ENCODE results near the gene C13orf46. TPM values are rescaled to one million over a fixed set of nuclear protein-coding genes. Genes with fewer than 3 reads are reported as not detected.

The C13orf46 gene
- total and polyA plus RNA-seq, 2 donors (not counting 1 experiment from before 2014, with no cell fraction given): 1.4 to 4.8 TPM

GRCh38 chr13:114001331-114002008 lies 27.6 kb upstream of the C13orf46 start:
- Histone ChIP-seq H3K4me3 (ENCODE audit: control extremely low read depth in 1 of 5, extremely low read depth in 1 of 5, insufficient read depth in 1 of 5, low read depth in 2 of 5, low read length in 4 of 5) (no peak overlapping the region), H3K4me2 (replicated peaks; ENCODE audit: low read depth, low read length, poor library complexity, severe bottlenecking) (no peak overlapping the region), H2AFZ (ENCODE audit: insufficient read depth, low read depth, low read length, poor library complexity, severe bottlenecking) (no peak overlapping the region), H3K36me3 (replicated peaks in 1 of 2; ENCODE audit: control extremely low read depth in 1 of 2, control insufficient read depth in 1 of 2, extremely low read depth in 1 of 2, insufficient read depth in 2 of 2, low read length in 1 of 2) (peaks cover 0 to 48% of the 10 kb centered on the region in 2 experiments), H3K27ac (ENCODE audit: low read length in 2 of 2) (no peak overlapping the region), H3K9me3 (ENCODE audit: control extremely low read depth in 1 of 3, control insufficient read depth in 2 of 3, insufficient read depth in 1 of 3, low read length in 2 of 3) (no peaks in the 10 kb centered on the region), H3K9ac (ENCODE audit: low read length) (no peak overlapping the region), H3K27me3 (replicated peaks in 1 of 4; ENCODE audit: control extremely low read depth in 1 of 4, control insufficient read depth in 3 of 4, insufficient read depth in 4 of 4, low read length in 3 of 4) (no peaks in the 10 kb centered on the region), H3K4me1 (ENCODE audit: control insufficient read depth in 2 of 2, insufficient read depth in 2 of 2, low read length in 2 of 2) (no peaks in the 10 kb centered on the region), H3K79me2 (ENCODE audit: control insufficient read depth, insufficient read depth, low read length) (no peaks in the 10 kb centered on the region), H4K20me1 (ENCODE audit: control insufficient read depth, insufficient read depth, low read length, poor library complexity, severe bottlenecking) (peaks cover 17% of the 10 kb centered on the region)
- no peak for DNase-seq
- H3K27ac Mint-ChIP-seq: no peak overlapping the region
- intact Hi-C loops (cut with micrococcal nuclease): no loop called here
- no peaks in the 10 kb centered on the region for H3K27me3 Mint-ChIP-seq
- ChIA-PET CTCF (interaction anchor here (1.5 kb wide), 1 partner anchor 225 kb away, joined by 3 read pairs; no protein-coding TSS in a partner anchor), POLR2A (no interaction called here)
- TF ChIP-seq CTCF (IDR thresholded peaks at IDR 0.05) (no peak), EZH2 (IDR thresholded peaks at IDR 0.05; ENCODE audit: borderline replicate concordance, insufficient read depth, low read depth, low read length, poor library complexity, severe bottlenecking) (no peak)
- no peaks in the 10 kb centered on the region for H3K9me3 Mint-ChIP-seq (ENCODE audit: insufficient read depth)
- WGBS (ENCODE audit: insufficient coverage): 94% methylated on average over 46 of the region's 46 CpGs
- no peaks in the 10 kb centered on the region for H3K4me1 Mint-ChIP-seq
- no peak for ATAC-seq (ENCODE audit: low read depth)
- no peak overlapping the region for H3K4me3 Mint-ChIP-seq

DNA sequence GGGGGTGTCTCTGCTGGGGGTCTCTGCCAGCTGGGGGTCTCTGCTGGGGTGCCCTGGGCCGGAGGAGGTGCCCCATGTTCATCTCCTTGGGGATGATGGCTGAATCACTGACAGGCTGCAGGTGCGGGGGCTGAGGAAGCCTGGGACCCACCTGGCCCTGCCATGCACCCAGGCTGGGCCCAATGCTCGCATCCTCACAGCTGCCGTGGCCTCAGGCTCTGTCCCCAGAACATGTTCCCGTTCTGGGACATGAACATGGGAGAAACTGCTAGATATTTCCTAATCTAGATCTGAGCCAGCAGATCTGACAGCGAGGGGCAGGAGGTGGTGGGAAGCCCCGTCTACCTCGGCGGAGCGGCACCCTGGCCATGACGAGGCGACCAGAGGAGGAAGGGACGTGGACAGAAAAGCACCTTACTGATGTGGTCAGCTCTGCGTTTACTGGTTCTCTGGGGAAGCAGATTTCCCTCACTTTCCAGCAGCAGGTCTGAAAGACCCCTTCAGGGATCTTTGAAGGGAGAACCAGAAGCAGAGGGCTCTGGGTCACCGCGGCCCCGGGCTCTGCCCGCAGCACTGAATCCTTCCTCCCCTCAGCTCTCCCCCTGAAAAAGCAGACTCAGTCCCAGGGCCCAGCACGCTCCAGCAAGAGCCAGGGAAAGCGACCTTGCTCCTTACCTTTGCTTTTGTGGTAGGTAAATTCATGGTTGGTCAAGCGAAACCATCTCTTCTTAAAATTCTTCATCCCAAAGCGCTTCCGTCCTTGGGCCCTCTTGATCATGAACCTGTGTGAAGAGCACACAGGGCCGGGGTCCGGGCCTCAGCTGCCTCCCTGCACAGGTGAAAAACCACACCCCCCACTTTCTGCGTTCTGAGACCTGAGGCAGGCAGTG lies 26.5 kb upstream of the C13orf46 start:
- Histone ChIP-seq H3K79me2 (ENCODE audit: control insufficient read depth, insufficient read depth, low read length) (no peaks in the 10 kb centered on the region), H3K4me2 (replicated peaks; ENCODE audit: low read depth, low read length, poor library complexity, severe bottlenecking) (no peak overlapping the region), H3K4me3 (ENCODE audit: control extremely low read depth in 1 of 5, extremely low read depth in 1 of 5, insufficient read depth in 1 of 5, low read depth in 2 of 5, low read length in 4 of 5) (no peak overlapping the region), H4K20me1 (ENCODE audit: control insufficient read depth, insufficient read depth, low read length, poor library complexity, severe bottlenecking) (peaks cover 17% of the 10 kb centered on the region), H2AFZ (ENCODE audit: insufficient read depth, low read depth, low read length, poor library complexity, severe bottlenecking) (no peak overlapping the region), H3K9ac (ENCODE audit: low read length) (no peak overlapping the region), H3K27me3 (replicated peaks in 1 of 4; ENCODE audit: control extremely low read depth in 1 of 4, control insufficient read depth in 3 of 4, insufficient read depth in 4 of 4, low read length in 3 of 4) (no peaks in the 10 kb centered on the region), H3K4me1 (ENCODE audit: control insufficient read depth in 2 of 2, insufficient read depth in 2 of 2, low read length in 2 of 2) (no peaks in the 10 kb centered on the region), H3K36me3 (replicated peaks in 1 of 2; ENCODE audit: control extremely low read depth in 1 of 2, control insufficient read depth in 1 of 2, extremely low read depth in 1 of 2, insufficient read depth in 2 of 2, low read length in 1 of 2) (peaks cover 0 to 52% of the 10 kb centered on the region in 2 experiments), H3K9me3 (ENCODE audit: control extremely low read depth in 1 of 3, control insufficient read depth in 2 of 3, insufficient read depth in 1 of 3, low read length in 2 of 3) (no peaks in the 10 kb centered on the region), H3K27ac (ENCODE audit: low read length in 2 of 2) (no peak overlapping the region)
- no peak overlapping the region for H3K27ac Mint-ChIP-seq
- 94% methylated on average over 20 of the region's 26 CpGs for WGBS (ENCODE audit: insufficient coverage)
- ChIA-PET POLR2A (no interaction called here), CTCF (no interaction called here)
- intact Hi-C loops (cut with micrococcal nuclease): no loop called here
- no peak overlapping the region for H3K4me3 Mint-ChIP-seq
- no peak for ATAC-seq (ENCODE audit: low read depth)
- H3K9me3 Mint-ChIP-seq (ENCODE audit: insufficient read depth): no peaks in the 10 kb centered on the region
- H3K4me1 Mint-ChIP-seq: no peaks in the 10 kb centered on the region
- no peaks in the 10 kb centered on the region for H3K27me3 Mint-ChIP-seq
- no peak for TF ChIP-seq CTCF (IDR thresholded peaks at IDR 0.05)
- no peak for TF ChIP-seq EZH2 (IDR thresholded peaks at IDR 0.05; ENCODE audit: borderline replicate concordance, insufficient read depth, low read depth, low read length, poor library complexity, severe bottlenecking)
- DNase-seq: no peak

All from B cell (primary cell).